HG03095 (cell line): Measurements from ENCODE around the gene KRT7.

Experiments
- ATAC-seq: cut with Tn5 transposase; IDR thresholded peaks from one replicate; pipeline ENCODE4 v1.9.1; 2021; ENCODE audit warnings: moderate library complexity; ENCODE audit not compliant: unreplicated experiment

Gene KRT7

GRCh38 chr12:52199294-52199919, 33.6 kb upstream of the KRT7 start:
- ATAC-seq: no peak

GRCh38 chr12:52200086-52200780, 32.8 kb upstream of the KRT7 start:
- no peak for ATAC-seq

GRCh38 chr12:52200781-52201450, 32.1 kb upstream of the KRT7 start:
- no peak for ATAC-seq

GRCh38 chr12:52201451-52201839, 31.6 kb upstream of the KRT7 start:
- no peak for ATAC-seq

- no peak for ATAC-seq
Measured at GRCh38 chr12:52202361-52203078, 30.5 kb upstream of the KRT7 start.

- ATAC-seq: no peak
Measured at GRCh38 chr12:52203079-52203921, 29.7 kb upstream of the KRT7 start.

GRCh38 chr12:52204095-52204930, 28.7 kb upstream of the KRT7 start:
- ATAC-seq: no peak

GRCh38 chr12:52204931-52205505, 28.0 kb upstream of the KRT7 start:
- no peak for ATAC-seq

GRCh38 chr12:52205612-52206303, 27.3 kb upstream of the KRT7 start:
- ATAC-seq: no peak

- no peak for ATAC-seq
Measured at GRCh38 chr12:52206304-52207040, 26.6 kb upstream of the KRT7 start.

GRCh38 chr12:52207106-52207505, 25.9 kb upstream of the KRT7 start:
- no peak for ATAC-seq

GRCh38 chr12:52207895-52208294, 25.1 kb upstream of the KRT7 start:
- ATAC-seq: no peak

GRCh38 chr12:52208424-52209165, 24.4 kb upstream of the KRT7 start:
- ATAC-seq: no peak

GRCh38 chr12:52209321-52209720, 23.7 kb upstream of the KRT7 start:
- no peak for ATAC-seq

- ATAC-seq: no peak
Measured at GRCh38 chr12:52210186-52210924, 22.7 kb upstream of the KRT7 start.

GRCh38 chr12:52210925-52211650, 22.0 kb upstream of the KRT7 start:
- no peak for ATAC-seq
